DND-41 (cell line): ENCODE results near the gene FAM237B.
A peak's percentile ranks its signal among the peaks of the same experiment; 100 is the strongest.

Source experiments
- ATAC-seq: fragments of 200-7000 bp; cut with Tn5 transposase; 3 replicates; pipeline ENCODE4 v1.9.1; 2021; ENCODE audit warnings: low read depth; ENCODE audit not compliant: insufficient read depth
- DNase-seq: peaks from one replicate; pipeline ENCODE4 v3.0.0-alpha.2; 2020
- H2AFZ ChIP-seq: 2 replicates; pipeline ENCODE4 v1.6.0; 2012; ENCODE audit warnings: low read depth, low read length
- H3K27ac ChIP-seq: 2 replicates; pipeline ENCODE4 v1.5.1; 2012; ENCODE audit warnings: low read length, inconsistent platforms
- H3K27me3 ChIP-seq: fragments of 200-600 bp; sonication (generic); 2 replicates; pipeline ENCODE4 v1.6.0; 2012; ENCODE audit warnings: low read length, mild to moderate bottlenecking, inconsistent platforms; ENCODE audit not compliant: insufficient read depth, poor library complexity
- H3K36me3 ChIP-seq: 2 replicates; pipeline ENCODE4 v1.5.1; 2012; ENCODE audit warnings: low read length, inconsistent platforms; ENCODE audit not compliant: insufficient read depth
- H3K4me1 ChIP-seq: 2 replicates; pipeline ENCODE4 v1.5.1; 2012; ENCODE audit warnings: mild to moderate bottlenecking, low read length; ENCODE audit not compliant: insufficient read depth
- H3K4me2 ChIP-seq: 2 replicates; pipeline ENCODE4 v1.6.0; 2012; ENCODE audit warnings: mild to moderate bottlenecking, moderate library complexity, low read length, inconsistent platforms; ENCODE audit not compliant: insufficient read depth
- H3K4me3 ChIP-seq, 2 experiments: fragments of 200-600 bp in 1 of 2; shearing (Covaris generic) in 1 of 2; 2 replicates each; pipeline ENCODE4 v1.5.1; 2012 to 2016; ENCODE audit warnings: inconsistent platforms in 2 of 2, low read length in 2 of 2, mild to moderate bottlenecking in 2 of 2, low read depth in 1 of 2, moderate library complexity in 1 of 2
- H3K79me2 ChIP-seq: 2 replicates; pipeline ENCODE4 v1.6.0; 2012; ENCODE audit warnings: low read length, inconsistent platforms; ENCODE audit not compliant: insufficient read depth
- H3K9ac ChIP-seq: 2 replicates; pipeline ENCODE4 v1.6.0; 2012; ENCODE audit warnings: low read depth, mild to moderate bottlenecking, inconsistent platforms, low read length, moderate library complexity
- H3K9me3 ChIP-seq: 2 replicates; pipeline ENCODE4 v1.5.1; 2012; ENCODE audit warnings: low read length, moderate library complexity, mild to moderate bottlenecking, inconsistent platforms; ENCODE audit not compliant: insufficient read depth, severe bottlenecking
- H4K20me1 ChIP-seq: 2 replicates; pipeline ENCODE4 v1.6.0; 2012; ENCODE audit warnings: low read length; ENCODE audit not compliant: insufficient read depth
- EZH2 ChIP-seq: IDR thresholded peaks from 3 replicates; pipeline ENCODE4 v1.6.1; 2012; ENCODE audit warnings: borderline replicate concordance, low read depth, mild to moderate bottlenecking, moderate library complexity, low read length, inconsistent platforms; ENCODE audit not compliant: severe bottlenecking
- TF ChIP-seq, protein P1 (sequence below): IDR thresholded peaks from 2 replicates; pipeline ENCODE4 v1.5.1; 2012; ENCODE audit warnings: borderline replicate concordance, low read length, moderate library complexity, mild to moderate bottlenecking; ENCODE audit not compliant: poor library complexity, severe bottlenecking; ENCODE audit errors: extremely low read depth

Gene FAM237B

DNA sequence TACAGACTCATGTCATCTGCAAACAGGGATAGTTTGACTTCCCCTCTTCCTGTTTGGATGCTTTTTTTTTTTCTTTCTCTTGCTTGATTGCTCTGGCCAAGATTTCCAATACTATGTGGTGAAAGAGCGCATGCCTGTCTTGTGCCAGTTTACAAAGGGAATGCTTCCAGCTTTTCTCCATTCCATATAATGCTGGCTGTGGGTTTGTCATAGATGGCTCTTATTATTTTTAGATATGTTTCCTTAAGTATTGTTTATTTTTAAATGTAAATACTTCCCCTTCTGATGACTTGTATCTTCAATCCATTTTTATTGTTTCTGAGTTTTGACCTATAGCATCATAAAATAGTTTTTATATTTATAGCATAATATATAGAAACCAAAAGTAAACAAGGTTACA lies 17.9 kb downstream of the FAM237B start:
- Histone ChIP-seq H3K4me1 (no peaks in the 10 kb centered on the region), H3K9me3 (no peaks in the 10 kb centered on the region), H3K4me3 (no peak overlapping the region), H3K36me3 (no peaks in the 10 kb centered on the region), H3K4me2 (no peak overlapping the region), H4K20me1 (no peaks in the 10 kb centered on the region), H3K27me3 (no peaks in the 10 kb centered on the region), H3K27ac (no peak overlapping the region), H2AFZ (no peak overlapping the region), H3K79me2 (no peaks in the 10 kb centered on the region), H3K9ac (no peak overlapping the region)
- TF ChIP-seq, protein P1, sequence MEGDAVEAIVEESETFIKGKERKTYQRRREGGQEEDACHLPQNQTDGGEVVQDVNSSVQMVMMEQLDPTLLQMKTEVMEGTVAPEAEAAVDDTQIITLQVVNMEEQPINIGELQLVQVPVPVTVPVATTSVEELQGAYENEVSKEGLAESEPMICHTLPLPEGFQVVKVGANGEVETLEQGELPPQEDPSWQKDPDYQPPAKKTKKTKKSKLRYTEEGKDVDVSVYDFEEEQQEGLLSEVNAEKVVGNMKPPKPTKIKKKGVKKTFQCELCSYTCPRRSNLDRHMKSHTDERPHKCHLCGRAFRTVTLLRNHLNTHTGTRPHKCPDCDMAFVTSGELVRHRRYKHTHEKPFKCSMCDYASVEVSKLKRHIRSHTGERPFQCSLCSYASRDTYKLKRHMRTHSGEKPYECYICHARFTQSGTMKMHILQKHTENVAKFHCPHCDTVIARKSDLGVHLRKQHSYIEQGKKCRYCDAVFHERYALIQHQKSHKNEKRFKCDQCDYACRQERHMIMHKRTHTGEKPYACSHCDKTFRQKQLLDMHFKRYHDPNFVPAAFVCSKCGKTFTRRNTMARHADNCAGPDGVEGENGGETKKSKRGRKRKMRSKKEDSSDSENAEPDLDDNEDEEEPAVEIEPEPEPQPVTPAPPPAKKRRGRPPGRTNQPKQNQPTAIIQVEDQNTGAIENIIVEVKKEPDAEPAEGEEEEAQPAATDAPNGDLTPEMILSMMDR: no peak
- TF ChIP-seq EZH2: no peak
- no peak for DNase-seq
- ATAC-seq: no peak

DNA sequence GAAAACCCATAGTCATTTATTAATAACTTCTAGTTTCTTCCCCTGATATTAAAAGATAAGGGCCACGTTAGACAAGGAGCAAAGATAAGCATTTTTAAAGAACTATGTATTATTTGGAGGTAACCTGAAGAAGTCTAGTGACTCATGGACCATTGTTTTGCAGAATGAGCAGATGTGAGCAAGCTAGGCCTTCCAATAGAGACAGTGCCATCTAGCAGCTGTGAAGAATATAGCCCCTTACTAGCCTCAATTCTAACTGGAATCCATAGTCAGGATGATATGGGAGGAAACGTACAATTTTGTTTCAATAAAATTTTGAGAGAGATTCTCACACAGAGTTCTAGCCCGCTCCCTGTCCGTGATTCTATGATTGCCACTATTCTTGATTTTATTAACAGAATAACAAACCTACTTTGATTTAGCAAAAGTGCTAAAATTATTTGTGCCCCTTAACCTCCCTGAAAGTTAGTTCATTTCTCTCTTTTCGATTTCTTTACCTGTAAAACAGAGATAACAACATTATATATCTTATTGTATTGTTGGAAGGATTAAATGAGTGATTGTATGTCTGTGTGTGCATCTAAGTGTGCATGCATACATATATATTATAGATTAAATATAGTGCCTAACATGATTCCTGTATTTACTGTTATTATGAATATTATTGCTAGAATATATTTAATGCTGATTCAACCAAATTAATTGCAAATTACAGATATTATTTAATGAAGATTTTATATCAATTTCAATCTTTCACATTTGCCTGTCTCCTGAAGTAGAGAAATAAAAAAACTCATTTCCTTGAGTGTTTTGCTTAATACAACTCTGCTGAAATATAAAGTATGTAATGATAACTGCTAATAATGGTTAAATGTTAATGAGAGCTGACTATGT lies 22.7 kb downstream of the FAM237B start:
- no peak overlapping the region for H3K27ac ChIP-seq
- no peaks in the 10 kb centered on the region for H3K36me3 ChIP-seq
- ATAC-seq (peak; percentile 58; the same call in 2 of the 3 replicates), DNase-seq (no peak)
- peaks cover 2% of the 10 kb centered on the region for H3K9me3 ChIP-seq
- H3K9ac ChIP-seq: no peak overlapping the region
- no peaks in the 10 kb centered on the region for H4K20me1 ChIP-seq
- no peak overlapping the region for H3K4me2 ChIP-seq
- no peak for TF ChIP-seq EZH2
- TF ChIP-seq, protein P1: peak; percentile 52
- H3K4me1 ChIP-seq: no peaks in the 10 kb centered on the region
- H2AFZ ChIP-seq: no peak overlapping the region
- no peak overlapping the region for H3K4me3 ChIP-seq
- H3K79me2 ChIP-seq: no peaks in the 10 kb centered on the region
- H3K27me3 ChIP-seq: no peaks in the 10 kb centered on the region

DNA sequence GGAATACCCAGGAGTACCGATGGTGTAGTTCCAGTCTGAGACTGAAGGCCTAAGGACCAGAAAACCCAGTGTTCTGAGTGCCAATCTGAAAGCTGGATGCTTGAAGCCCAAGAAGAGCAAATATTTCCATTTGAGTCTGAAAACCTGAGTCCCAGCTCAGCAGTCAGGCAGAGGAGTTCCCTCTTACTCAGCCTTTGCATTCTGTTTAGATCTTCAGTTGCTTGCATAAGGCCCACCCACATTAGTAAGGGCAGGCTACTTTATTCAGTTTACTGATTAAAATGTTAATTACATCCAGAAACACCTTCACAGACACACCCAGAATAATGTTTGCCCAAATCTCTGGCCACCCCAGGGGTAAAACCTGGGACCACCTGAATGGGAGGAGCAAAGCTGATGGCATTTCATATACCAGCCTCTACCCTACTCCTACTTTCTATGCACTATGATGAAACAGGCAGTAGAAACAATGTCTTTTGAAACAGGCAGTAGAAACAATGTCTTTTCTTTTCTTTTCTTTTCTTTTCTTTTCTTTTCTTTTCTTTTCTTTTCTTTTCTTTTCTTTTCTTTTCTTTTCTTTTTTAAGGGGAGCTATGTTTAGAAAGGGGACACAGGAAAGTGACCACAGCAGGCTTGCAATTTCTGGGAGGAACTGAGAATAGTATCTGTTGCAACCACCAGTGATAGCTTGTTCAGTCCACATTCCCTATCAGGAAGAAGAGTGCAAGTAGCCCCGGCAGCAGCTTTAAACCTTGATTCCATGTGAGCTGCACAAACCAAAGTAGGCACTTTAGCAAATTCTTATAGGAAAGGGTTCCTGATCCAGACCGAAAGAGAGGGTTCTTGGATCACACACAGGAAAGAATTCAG lies 30.6 kb downstream of the FAM237B start:
- DNase-seq: no peak
- Histone ChIP-seq H3K36me3 (no peaks in the 10 kb centered on the region), H4K20me1 (no peaks in the 10 kb centered on the region), H3K4me2 (no peak overlapping the region), H3K79me2 (no peaks in the 10 kb centered on the region), H3K9me3 (peaks cover 8% of the 10 kb centered on the region), H3K9ac (no peak overlapping the region), H3K27ac (no peak overlapping the region), H3K27me3 (no peaks in the 10 kb centered on the region), H2AFZ (no peak overlapping the region), H3K4me3 (no peak overlapping the region), H3K4me1 (no peaks in the 10 kb centered on the region)
- TF ChIP-seq, protein P1: no peak
- TF ChIP-seq EZH2: no peak
- no peak for ATAC-seq
